ENCODE results near the gene ACSBG1. TPM values are rescaled to one million over a fixed set of nuclear protein-coding genes. Genes with fewer than 3 reads are reported as not detected.

ACSBG1 gene
- total and polyA plus RNA-seq, 10 donors: 0.16 to 0.33 (median 0.25) TPM; not detected in 4

DNA sequence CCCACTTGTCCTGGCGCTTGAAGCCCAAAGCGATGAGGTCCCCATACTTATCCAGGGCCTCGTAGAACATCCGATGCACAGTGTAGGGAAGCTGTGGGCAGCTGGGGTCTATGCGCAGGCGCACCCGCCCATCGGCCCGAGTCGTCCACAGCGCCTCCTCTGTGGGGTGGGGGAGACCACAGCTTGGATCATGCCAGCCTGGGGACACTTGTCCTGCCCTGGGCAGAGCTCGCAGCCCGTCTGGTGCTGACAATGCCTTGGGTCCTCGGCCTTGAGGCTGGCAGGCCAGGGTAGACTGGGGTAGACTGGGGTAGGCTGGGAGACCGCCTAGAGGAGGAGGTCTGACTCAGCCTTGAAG lies 39.8 kb downstream of the ACSBG1 start:
- 82 to 96% (median 93%) methylated on average over 13 to 15 of the region's 15 CpGs for WGBS, 5 donors
- Histone ChIP-seq H3K4me3 (no peak overlapping the region), H3K4me1 (peaks cover 0 to 5% (median 0%) of the 10 kb centered on the region in 6 donors), H3K36me3 (no peaks in the 10 kb centered on the region), H3K27me3 (replicated peaks in 1 of 7) (no peaks in the 10 kb centered on the region), H3K9me3 (peaks cover 0 to 14% (median 0%) of the 10 kb centered on the region in 8 donors), H3K27ac (no peak overlapping the region)
- intact Hi-C loops (cut with DNase I; ENCODE audit: low total_unique reads): loop anchor here (5.0 kb wide), 1 partner anchor 82 kb away; no protein-coding TSS in a partner anchor
- TF ChIP-seq, protein P1, sequence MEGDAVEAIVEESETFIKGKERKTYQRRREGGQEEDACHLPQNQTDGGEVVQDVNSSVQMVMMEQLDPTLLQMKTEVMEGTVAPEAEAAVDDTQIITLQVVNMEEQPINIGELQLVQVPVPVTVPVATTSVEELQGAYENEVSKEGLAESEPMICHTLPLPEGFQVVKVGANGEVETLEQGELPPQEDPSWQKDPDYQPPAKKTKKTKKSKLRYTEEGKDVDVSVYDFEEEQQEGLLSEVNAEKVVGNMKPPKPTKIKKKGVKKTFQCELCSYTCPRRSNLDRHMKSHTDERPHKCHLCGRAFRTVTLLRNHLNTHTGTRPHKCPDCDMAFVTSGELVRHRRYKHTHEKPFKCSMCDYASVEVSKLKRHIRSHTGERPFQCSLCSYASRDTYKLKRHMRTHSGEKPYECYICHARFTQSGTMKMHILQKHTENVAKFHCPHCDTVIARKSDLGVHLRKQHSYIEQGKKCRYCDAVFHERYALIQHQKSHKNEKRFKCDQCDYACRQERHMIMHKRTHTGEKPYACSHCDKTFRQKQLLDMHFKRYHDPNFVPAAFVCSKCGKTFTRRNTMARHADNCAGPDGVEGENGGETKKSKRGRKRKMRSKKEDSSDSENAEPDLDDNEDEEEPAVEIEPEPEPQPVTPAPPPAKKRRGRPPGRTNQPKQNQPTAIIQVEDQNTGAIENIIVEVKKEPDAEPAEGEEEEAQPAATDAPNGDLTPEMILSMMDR (IDR thresholded peaks at IDR 0.05 in 8 of 11, conservative IDR thresholded peaks at IDR 0.05 in 3 of 11): no peak
- TF ChIP-seq POLR2A (IDR thresholded peaks at IDR 0.05) (no peak), POLR2AphosphoS5 (IDR thresholded peaks at IDR 0.05) (no peak)
- peak; percentile 76 for DNase-seq

DNA sequence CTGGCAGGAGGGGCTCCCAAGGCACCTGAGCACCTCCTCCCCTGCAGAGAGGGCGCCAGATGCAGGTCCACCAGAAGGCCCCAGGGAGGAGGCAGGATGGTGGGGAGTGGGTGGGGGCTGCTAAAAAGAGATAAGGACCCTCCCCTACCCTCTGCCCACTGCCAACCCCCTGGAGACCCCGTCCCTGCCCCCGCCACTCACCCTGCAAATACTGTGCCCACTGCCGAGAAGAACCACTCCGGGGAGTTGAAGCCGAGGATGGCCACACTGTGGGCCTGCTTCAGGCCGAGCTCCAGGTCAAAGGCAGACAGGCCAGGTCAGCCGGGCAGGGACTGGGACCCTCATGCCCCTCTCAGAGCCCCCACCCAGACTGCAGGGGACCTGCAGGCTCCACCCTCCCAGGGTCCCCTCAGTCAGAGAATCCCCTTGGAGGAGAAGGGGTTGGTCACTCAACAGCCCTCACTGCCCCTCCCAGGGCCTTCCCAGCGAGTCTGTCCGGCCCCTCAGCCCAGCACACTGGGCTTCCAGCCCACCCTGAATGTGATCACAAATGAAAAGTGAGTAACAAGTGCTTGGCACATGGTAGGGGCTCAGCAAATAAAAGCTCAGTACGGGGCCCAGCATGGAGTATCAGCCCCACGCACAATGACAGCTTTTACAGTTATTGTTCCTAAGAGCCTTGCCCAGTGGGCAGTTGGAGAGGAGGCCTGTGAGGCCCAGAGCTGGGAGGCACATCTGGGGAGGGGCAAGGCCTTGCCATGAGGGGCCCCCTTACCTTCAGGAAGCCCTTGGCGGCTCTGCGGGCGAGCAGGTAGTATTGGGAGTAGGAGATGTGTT lies 40.4 kb downstream of the ACSBG1 start:
- WGBS, 5 donors: 88 to 92% (median 89%) methylated on average over 15 of the region's 15 CpGs
- DNase-seq: no peak
- Histone ChIP-seq H3K4me1 (peaks cover 0 to 5% (median 0%) of the 10 kb centered on the region in 6 donors), H3K27me3 (replicated peaks in 1 of 7) (no peaks in the 10 kb centered on the region), H3K9me3 (peaks cover 0 to 14% (median 0%) of the 10 kb centered on the region in 8 donors), H3K27ac (no peak overlapping the region), H3K4me3 (no peak overlapping the region), H3K36me3 (no peaks in the 10 kb centered on the region)
- intact Hi-C loops (cut with DNase I; ENCODE audit: low total_unique reads): loop anchor here (5.0 kb wide), 1 partner anchor 82 kb away; no protein-coding TSS in a partner anchor
- TF ChIP-seq POLR2A (IDR thresholded peaks at IDR 0.05): no peak

DNA sequence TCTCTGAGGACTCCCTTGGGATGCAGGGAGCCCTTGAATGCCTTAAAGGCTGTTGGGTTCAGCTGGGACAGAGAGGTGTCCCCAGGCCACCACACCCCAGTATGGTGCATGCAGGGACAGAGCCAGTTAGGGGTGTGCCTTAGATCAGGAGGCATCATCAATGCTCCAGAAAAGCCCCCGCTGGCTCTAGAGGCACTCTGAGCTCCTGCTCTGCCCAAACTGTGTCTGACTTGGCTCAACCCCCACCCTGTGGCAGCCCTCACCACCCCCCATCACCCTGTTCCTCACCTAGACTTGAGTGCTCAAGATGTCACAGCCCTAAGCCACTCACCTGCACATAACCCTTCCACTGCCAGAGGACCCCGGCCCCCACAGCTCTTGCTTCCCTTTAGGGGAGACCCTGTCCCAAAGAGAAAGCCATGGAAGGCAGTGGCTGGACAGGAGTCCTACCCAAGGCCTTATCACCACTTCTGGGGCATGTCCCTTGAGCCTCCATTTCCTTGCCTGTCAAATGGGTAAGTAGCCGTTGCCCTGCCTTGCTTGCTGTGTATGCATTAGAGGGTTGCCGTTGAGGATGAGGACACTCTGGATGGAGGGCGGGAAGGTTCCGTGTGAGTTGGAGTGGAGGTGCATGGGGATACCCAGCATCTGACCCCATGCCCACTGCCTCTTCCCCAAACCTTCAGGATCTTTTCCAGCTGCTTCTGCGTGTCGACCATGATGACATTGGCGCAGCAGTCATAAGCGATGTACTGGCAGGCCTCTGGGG lies 41.4 kb downstream of the ACSBG1 start:
- DNase-seq: no peak
- no peak for TF ChIP-seq POLR2A (IDR thresholded peaks at IDR 0.05)
- TF ChIP-seq POLR2AphosphoS5 (IDR thresholded peaks at IDR 0.05): no peak
- TF ChIP-seq, protein P1 (IDR thresholded peaks at IDR 0.05 in 8 of 11, conservative IDR thresholded peaks at IDR 0.05 in 3 of 11): no peak
- Histone ChIP-seq H3K27me3 (replicated peaks in 1 of 7) (no peaks in the 10 kb centered on the region), H3K36me3 (no peaks in the 10 kb centered on the region), H3K4me1 (peaks cover 0 to 5% (median 0%) of the 10 kb centered on the region in 6 donors), H3K4me3 (no peak overlapping the region), H3K9me3 (peaks cover 0 to 14% (median 0%) of the 10 kb centered on the region in 8 donors), H3K27ac (no peak overlapping the region)
- 92 to 98% (median 94%) methylated on average over 10 of the region's 10 CpGs for WGBS, 5 donors
- intact Hi-C loops (cut with DNase I; ENCODE audit: low total_unique reads): loop anchor here (5.0 kb wide), 1 partner anchor 81 kb away; no protein-coding TSS in a partner anchor

DNA sequence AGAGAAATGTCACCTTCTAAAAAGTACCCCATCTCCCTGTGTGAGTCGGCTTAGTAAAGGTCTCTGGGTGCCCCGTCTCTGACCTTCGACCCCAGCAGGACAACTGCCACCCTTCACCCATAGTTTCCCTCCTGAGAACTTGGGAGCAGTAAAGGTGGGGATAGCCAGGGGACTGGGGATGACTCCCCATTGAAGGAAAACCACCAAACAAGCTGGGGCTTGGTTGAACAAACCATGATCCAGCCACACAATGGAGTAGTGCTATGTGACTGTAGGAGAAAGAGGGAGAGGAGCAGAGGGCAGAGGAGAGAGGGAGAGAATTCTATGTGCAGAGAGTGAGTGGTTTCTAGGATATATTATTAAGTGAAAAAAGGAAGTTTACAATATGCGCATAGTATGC lies 51.5 kb downstream of the ACSBG1 start:
- 90 to 96% (median 93%) methylated on average over 4 of the region's 4 CpGs for WGBS, 5 donors
- H3K4me3 ChIP-seq: no peak overlapping the region
- H3K27ac ChIP-seq: no peak overlapping the region
- intact Hi-C loops (cut with DNase I; ENCODE audit: low total_unique reads): no loop called here
- no peaks in the 10 kb centered on the region for H3K27me3 ChIP-seq (replicated peaks in 1 of 7)
- TF ChIP-seq, protein P1 (IDR thresholded peaks at IDR 0.05 in 8 of 11, conservative IDR thresholded peaks at IDR 0.05 in 3 of 11): no peak
- no peaks in the 10 kb centered on the region for H3K9me3 ChIP-seq
- H3K36me3 ChIP-seq: no peaks in the 10 kb centered on the region
- no peak for DNase-seq
- H3K4me1 ChIP-seq: no peaks in the 10 kb centered on the region

Data from spleen (tissue), 11 donors.